ENCODE data around the gene NSD2.

Gene NSD2

GRCh38 chr4:1846580-1846979, 24.6 kb upstream of the NSD2 start:
- Histone ChIP-seq H3K9ac (ENCODE audit: low read length) (no peak overlapping the region), H3K36me3 (ENCODE audit: control insufficient read depth in 1 of 2, insufficient read depth in 2 of 2, low read length in 2 of 2) (peaks cover 10 to 17% of the 10 kb centered on the region in 2 experiments), H3K4ac (ENCODE audit: low read depth, low read length) (no peak overlapping the region), H3K23ac (ENCODE audit: low read length) (no peak overlapping the region), H2BK5ac (ENCODE audit: low read depth, low read length, poor library complexity) (no peak overlapping the region), H2BK120ac (ENCODE audit: insufficient read depth, low read length, poor library complexity) (no peak overlapping the region), H3K4me1 (ENCODE audit: control insufficient read depth in 1 of 2, insufficient read depth in 2 of 2, low read length in 2 of 2) (no peaks in the 10 kb centered on the region), H2AFZ (ENCODE audit: insufficient read depth, low read length, poor library complexity) (no peak overlapping the region), H2AK5ac (ENCODE audit: low read length) (no peak overlapping the region), H3K27ac (ENCODE audit: low read depth, low read length) (no peak overlapping the region), H4K12ac (ENCODE audit: low read depth, low read length) (no peak overlapping the region), H3K79me1 (ENCODE audit: low read length) (no peaks in the 10 kb centered on the region), H4K8ac (ENCODE audit: low read depth, low read length) (no peak overlapping the region), H3K79me2 (ENCODE audit: control insufficient read depth, insufficient read depth, low read length, poor library complexity) (no peaks in the 10 kb centered on the region), H3K9me3 (ENCODE audit: insufficient read depth, low read depth, low read length) (peaks cover 2% of the 10 kb centered on the region), H3K14ac (ENCODE audit: low read length) (no peak overlapping the region), H3K4me2 (ENCODE audit: low read length) (no peak overlapping the region), H4K91ac (ENCODE audit: low read depth, low read length) (no peak overlapping the region), H2BK12ac (ENCODE audit: low read length) (no peak overlapping the region), H3K27me3 (ENCODE audit: insufficient read depth, low read length) (no peaks in the 10 kb centered on the region), H3K18ac (ENCODE audit: low read length) (no peak overlapping the region), H3K4me3 (ENCODE audit: low read depth, low read length) (no peak overlapping the region)
- no peak for DNase-seq
- no CpG with 5 or more reads among the region's 2 CpGs for WGBS (ENCODE audit: extremely low coverage, insufficient coverage, insufficient read length)

- no peak overlapping the region for H2BK5ac ChIP-seq (ENCODE audit: low read depth, low read length, poor library complexity)
- H2AK5ac ChIP-seq (ENCODE audit: low read length) = no peak overlapping the region
- H4K12ac ChIP-seq (ENCODE audit: low read depth, low read length) = no peak overlapping the region
- H2AFZ ChIP-seq (ENCODE audit: insufficient read depth, low read length, poor library complexity) = no peak overlapping the region
- no peak overlapping the region for H3K4ac ChIP-seq (ENCODE audit: low read depth, low read length)
- H3K79me1 ChIP-seq (ENCODE audit: low read length) = no peaks in the 10 kb centered on the region
- peaks cover 2% of the 10 kb centered on the region in 2 experiments for H3K4me1 ChIP-seq (ENCODE audit: control insufficient read depth in 1 of 2, insufficient read depth in 2 of 2, low read length in 2 of 2)
- peaks cover 2% of the 10 kb centered on the region for H3K9me3 ChIP-seq (ENCODE audit: insufficient read depth, low read depth, low read length)
- WGBS (ENCODE audit: extremely low coverage, insufficient coverage, insufficient read length) = no CpG with 5 or more reads among the region's 10 CpGs
- peaks cover 2% of the 10 kb centered on the region for H3K79me2 ChIP-seq (ENCODE audit: control insufficient read depth, insufficient read depth, low read length, poor library complexity)
- no peak overlapping the region for H3K4me2 ChIP-seq (ENCODE audit: low read length)
- DNase-seq = no peak
- H4K8ac ChIP-seq (ENCODE audit: low read depth, low read length) = no peak overlapping the region
- no peak overlapping the region for H3K4me3 ChIP-seq (ENCODE audit: low read depth, low read length)
- no peak overlapping the region for H3K9ac ChIP-seq (ENCODE audit: low read length)
- H2BK12ac ChIP-seq (ENCODE audit: low read length) = no peak overlapping the region
- H4K91ac ChIP-seq (ENCODE audit: low read depth, low read length) = no peak overlapping the region
- no peak overlapping the region for H3K23ac ChIP-seq (ENCODE audit: low read length)
- no peaks in the 10 kb centered on the region for H3K27me3 ChIP-seq (ENCODE audit: insufficient read depth, low read length)
- H3K36me3 ChIP-seq (ENCODE audit: control insufficient read depth in 1 of 2, insufficient read depth in 2 of 2, low read length in 2 of 2) = peaks cover 0 to 4% of the 10 kb centered on the region in 2 experiments
- H3K27ac ChIP-seq (ENCODE audit: low read depth, low read length) = no peak overlapping the region
- H3K14ac ChIP-seq (ENCODE audit: low read length) = no peak overlapping the region
- peak overlapping the region; percentile 62 for H3K18ac ChIP-seq (ENCODE audit: low read length)
- H2BK120ac ChIP-seq (ENCODE audit: insufficient read depth, low read length, poor library complexity) = no peak overlapping the region
These were observed 20.9 kb upstream of the NSD2 start for GRCh38 chr4:1850276-1850675.

- Histone ChIP-seq H4K8ac (ENCODE audit: low read depth, low read length) (no peak overlapping the region), H3K9me3 (ENCODE audit: insufficient read depth, low read depth, low read length) (peaks cover 2% of the 10 kb centered on the region), H2AK5ac (ENCODE audit: low read length) (no peak overlapping the region), H3K27ac (ENCODE audit: low read depth, low read length) (no peak overlapping the region), H3K4me3 (ENCODE audit: low read depth, low read length) (no peak overlapping the region), H2BK12ac (ENCODE audit: low read length) (no peak overlapping the region), H2BK5ac (ENCODE audit: low read depth, low read length, poor library complexity) (no peak overlapping the region), H3K79me2 (ENCODE audit: control insufficient read depth, insufficient read depth, low read length, poor library complexity) (peaks cover 7% of the 10 kb centered on the region), H3K27me3 (ENCODE audit: insufficient read depth, low read length) (no peaks in the 10 kb centered on the region), H3K4ac (ENCODE audit: low read depth, low read length) (no peak overlapping the region), H4K91ac (ENCODE audit: low read depth, low read length) (no peak overlapping the region), H3K4me2 (ENCODE audit: low read length) (no peak overlapping the region), H3K4me1 (ENCODE audit: control insufficient read depth in 1 of 2, insufficient read depth in 2 of 2, low read length in 2 of 2) (peaks cover 3% of the 10 kb centered on the region in 2 experiments), H3K9ac (ENCODE audit: low read length) (no peak overlapping the region), H3K36me3 (ENCODE audit: control insufficient read depth in 1 of 2, insufficient read depth in 2 of 2, low read length in 2 of 2) (peaks cover 0 to 4% of the 10 kb centered on the region in 2 experiments), H3K23ac (ENCODE audit: low read length) (no peak overlapping the region), H2AFZ (ENCODE audit: insufficient read depth, low read length, poor library complexity) (no peak overlapping the region), H3K14ac (ENCODE audit: low read length) (no peak overlapping the region), H2BK120ac (ENCODE audit: insufficient read depth, low read length, poor library complexity) (no peak overlapping the region), H4K12ac (ENCODE audit: low read depth, low read length) (no peak overlapping the region), H3K79me1 (ENCODE audit: low read length) (peaks cover 5% of the 10 kb centered on the region), H3K18ac (ENCODE audit: low read length) (no peak overlapping the region)
- no CpG with 5 or more reads among the region's 11 CpGs for WGBS (ENCODE audit: extremely low coverage, insufficient coverage, insufficient read length)
- no peak for DNase-seq
These were observed 20.0 kb upstream of the NSD2 start for GRCh38 chr4:1851160-1851559.

- DNase-seq = no peak
- Histone ChIP-seq H3K4me2 (ENCODE audit: low read length) (no peak overlapping the region), H2BK12ac (ENCODE audit: low read length) (no peak overlapping the region), H3K9me3 (ENCODE audit: insufficient read depth, low read depth, low read length) (peaks cover 2% of the 10 kb centered on the region), H4K91ac (ENCODE audit: low read depth, low read length) (no peak overlapping the region), H3K14ac (ENCODE audit: low read length) (no peak overlapping the region), H2AK5ac (ENCODE audit: low read length) (no peak overlapping the region), H2BK5ac (ENCODE audit: low read depth, low read length, poor library complexity) (no peak overlapping the region), H3K79me1 (ENCODE audit: low read length) (peaks cover 10% of the 10 kb centered on the region), H3K18ac (ENCODE audit: low read length) (no peak overlapping the region), H3K4me3 (ENCODE audit: low read depth, low read length) (no peak overlapping the region), H3K79me2 (ENCODE audit: control insufficient read depth, insufficient read depth, low read length, poor library complexity) (peaks cover 12% of the 10 kb centered on the region), H3K27ac (ENCODE audit: low read depth, low read length) (no peak overlapping the region), H4K12ac (ENCODE audit: low read depth, low read length) (no peak overlapping the region), H3K27me3 (ENCODE audit: insufficient read depth, low read length) (no peaks in the 10 kb centered on the region), H3K4me1 (ENCODE audit: control insufficient read depth in 1 of 2, insufficient read depth in 2 of 2, low read length in 2 of 2) (peaks cover 4 to 6% of the 10 kb centered on the region in 2 experiments), H3K23ac (ENCODE audit: low read length) (no peak overlapping the region), H3K36me3 (ENCODE audit: control insufficient read depth in 1 of 2, insufficient read depth in 2 of 2, low read length in 2 of 2) (peaks cover 0 to 4% of the 10 kb centered on the region in 2 experiments), H3K9ac (ENCODE audit: low read length) (no peak overlapping the region), H3K4ac (ENCODE audit: low read depth, low read length) (no peak overlapping the region), H2AFZ (ENCODE audit: insufficient read depth, low read length, poor library complexity) (no peak overlapping the region), H4K8ac (ENCODE audit: low read depth, low read length) (no peak overlapping the region), H2BK120ac (ENCODE audit: insufficient read depth, low read length, poor library complexity) (no peak overlapping the region)
- no CpG with 5 or more reads among the region's 16 CpGs for WGBS (ENCODE audit: extremely low coverage, insufficient coverage, insufficient read length)
These were observed 19.4 kb upstream of the NSD2 start for GRCh38 chr4:1851575-1852410.
